Stimulated activated CD8-positive, alpha-beta memory T cell treated with anti-CD3 and anti-CD28 coated beads, Interleukin-4, amount 100 ng/mL, for 1 hour (primary cell): ENCODE measurements around the gene NRTN.

Source experiments
- DNase-seq, 2 donors: peaks; one replicate each; pipeline ENCODE4 v3.0.0-alpha.2; 2020; ENCODE audit warnings: low read depth in 2 of 2, low spot score in 1 of 2

NRTN gene

DNA sequence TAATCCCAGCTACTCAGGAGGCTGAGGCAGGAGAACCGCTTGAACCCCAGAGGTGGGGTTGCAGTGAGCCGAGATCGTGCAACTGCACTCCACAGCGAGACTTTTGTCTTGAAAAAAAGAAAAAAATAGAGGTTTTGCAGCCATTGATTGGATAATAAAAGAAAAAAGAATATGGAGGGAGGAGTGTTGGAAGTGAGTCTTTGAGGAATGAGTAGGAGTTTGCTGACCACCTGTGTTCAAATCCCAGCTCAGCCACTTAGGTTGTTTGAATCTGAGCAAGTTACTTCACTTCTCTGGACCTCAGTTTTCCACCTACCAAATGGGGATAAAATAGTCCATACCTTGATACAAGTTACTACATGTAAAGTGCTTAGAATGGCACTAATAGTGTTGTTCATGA is 6.2 kb downstream of the NRTN start:
- DNase-seq = no peak

DNA sequence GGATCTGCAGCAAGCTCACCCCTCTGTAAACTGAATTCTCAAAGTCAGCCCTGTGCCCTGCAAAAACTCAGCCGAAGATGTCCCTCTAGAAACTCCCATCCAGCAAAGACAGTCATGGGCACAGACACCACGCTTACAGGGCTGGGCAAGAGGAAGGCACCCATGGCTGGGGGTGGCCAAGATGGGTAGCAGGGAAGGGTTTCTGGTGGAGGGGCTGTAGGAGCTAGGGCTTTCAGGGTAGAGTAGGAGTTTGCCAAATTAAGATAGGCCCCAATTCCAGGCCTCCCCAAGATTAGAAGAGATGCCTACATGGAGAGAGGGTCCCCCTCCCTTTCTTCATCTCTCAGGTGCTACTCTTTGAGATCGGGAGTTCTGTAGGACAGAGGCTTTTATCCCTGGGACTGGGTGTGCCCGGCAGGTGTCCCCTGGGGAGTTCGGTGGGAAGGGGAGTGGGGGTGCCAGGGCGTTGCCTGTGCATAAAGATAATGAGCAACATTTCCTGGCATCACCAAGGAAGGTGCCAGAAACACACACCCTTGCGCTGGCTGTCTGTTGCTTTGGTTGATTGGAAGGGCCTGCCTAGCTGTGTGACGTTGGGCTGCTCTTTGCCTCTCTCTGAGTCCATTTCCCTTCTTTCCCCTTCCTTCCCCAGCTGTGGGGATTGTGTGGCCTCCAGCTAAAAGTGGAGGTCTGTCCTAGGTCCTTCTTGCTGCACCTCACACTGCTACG is 9.4 kb downstream of the NRTN start:
- no peak for DNase-seq

DNA sequence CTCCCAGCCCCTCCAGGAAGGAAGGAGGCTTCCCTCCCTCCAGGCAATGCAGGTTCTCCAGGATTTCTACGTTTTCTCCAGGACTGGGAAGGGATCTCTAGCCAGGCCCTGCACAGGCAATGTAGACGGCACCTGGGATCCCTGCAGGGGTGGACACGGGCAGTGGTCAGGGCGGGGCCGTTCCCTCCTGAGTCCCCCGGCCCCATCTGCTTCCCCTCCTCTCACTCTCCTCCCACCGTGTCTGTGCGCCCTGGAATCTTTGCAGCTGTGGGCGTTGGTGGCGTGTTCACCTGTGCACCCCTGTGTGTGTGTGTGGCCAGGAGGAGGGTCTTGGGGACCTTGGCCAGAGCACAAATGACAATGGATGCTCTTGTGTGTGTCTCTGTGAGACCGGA is 10.0 kb downstream of the NRTN start:
- DNase-seq = no peak

DNA sequence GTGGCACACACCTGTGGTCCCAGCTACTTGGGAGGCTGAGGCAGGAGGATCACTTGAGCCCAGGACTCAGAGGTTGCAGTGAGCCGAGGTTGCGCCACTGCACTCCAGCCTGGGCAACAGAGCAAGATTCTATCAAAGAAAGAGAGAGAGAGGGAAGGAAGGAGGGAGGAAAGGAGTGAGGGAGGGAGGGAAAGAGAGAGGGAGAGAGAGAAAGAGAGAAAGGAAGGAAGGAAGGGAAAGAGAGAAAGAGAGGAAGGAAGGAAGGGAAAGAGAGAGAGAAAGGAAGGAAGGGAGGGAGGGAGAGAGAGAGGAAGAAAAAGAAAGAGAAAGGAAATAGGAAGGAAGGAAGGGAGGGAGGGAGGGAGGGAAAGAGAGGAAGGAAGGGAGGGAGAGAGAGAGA is 12.4 kb downstream of the NRTN start:
- no peak for DNase-seq

DNA sequence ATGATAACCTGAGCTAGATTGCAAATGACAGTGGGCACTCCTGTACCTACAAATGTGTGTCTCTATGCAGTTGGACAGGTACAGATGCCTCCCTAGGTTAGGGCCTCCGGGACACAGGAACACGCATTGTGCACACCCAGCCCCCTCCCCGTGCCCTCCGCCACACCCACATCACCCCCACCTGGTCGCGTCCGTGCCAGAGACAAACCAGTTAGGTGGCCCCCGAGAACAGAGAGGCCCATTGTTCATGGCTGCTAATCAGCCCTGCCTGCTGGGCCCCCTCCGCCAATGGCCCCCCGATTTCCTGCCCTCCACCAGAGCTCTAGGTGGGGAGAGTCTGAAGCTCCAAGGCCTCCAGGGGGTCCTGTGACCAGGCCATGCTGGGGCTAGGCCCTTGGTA is 13.7 kb downstream of the NRTN start:
- no peak for DNase-seq

DNA sequence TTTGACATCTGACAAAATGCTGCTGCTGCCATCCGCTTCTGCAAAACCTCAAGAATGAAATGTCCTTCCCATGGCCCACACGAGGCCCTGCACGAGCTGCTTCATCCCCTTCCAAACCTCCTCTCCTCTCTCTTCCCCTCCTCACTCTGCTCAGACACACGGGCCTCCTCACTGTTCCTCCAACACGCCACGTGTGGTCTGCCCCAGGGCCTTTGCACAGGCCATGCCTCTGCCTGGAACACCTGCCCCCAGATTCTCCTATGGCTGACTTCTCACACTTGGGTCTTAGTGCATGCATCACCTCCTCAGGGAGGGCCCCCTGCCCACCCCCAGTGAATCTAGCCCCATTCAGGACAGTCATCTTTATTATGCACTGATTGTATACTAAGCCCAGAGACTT is 15.9 kb downstream of the NRTN start:
- DNase-seq = no peak

DNA sequence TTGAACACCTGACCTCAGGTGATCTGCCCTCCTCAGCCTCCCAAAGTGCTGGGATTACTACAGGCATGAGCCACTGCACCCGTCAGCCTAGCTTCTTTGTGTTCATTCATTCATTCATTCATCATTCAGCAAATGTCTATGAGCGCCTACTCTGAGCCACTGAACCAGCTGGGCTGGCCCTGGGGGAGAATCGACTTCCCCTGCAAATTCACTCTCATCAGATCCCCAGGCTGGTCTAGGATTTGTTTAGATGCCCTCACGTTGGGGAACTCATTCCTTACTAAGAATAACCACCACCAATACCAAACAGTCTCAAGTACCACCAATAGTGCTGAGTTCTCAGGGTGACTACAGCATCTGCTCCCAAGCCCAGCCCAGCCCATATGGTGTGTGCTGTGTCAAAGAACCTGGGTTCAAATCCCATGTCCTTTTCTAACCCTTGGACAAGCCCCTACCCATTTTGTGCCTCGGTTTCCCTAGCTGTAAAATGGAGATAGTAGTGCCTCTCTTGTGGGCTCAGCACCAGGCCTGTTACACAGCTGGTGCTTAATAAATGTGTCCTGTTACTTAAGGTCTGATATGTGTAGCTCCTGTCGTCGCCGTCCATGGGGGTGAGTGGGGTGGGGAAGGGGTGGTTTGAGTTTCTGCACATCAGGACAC is 16.8 kb downstream of the NRTN start:
- no peak for DNase-seq

DNA sequence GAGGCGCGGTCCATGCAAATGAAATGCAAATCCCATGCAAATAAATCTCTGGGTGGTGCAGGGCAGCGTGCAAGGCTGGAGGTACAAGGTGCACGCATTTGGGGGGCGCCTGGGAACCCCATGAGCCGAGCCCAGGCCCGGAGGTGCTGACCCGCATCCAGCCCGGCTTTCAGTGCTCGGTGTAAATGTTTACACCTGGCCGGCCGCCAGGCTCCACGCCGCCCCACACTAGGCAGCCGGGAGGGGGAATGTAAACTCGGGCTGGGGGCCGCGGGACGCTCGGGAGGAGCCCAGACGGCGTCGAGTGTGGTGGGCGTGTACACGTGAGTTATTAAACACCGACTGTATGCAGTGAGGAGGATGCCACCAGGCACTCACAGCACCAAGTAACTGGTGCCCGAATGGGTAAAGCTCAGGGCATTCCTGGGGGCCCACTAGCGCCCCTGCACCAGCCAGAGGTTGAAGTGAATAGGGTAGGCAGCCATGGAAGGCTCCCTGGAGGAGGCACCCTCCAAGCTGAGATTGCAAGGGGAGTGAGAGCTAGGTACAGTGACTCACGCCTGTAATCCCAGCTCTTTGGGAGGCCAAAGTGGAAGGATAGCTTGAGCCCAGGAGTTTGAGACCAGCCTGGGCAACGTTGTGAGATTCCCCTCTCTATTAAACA is 17.4 kb downstream of the NRTN start:
- DNase-seq = no peak

DNA sequence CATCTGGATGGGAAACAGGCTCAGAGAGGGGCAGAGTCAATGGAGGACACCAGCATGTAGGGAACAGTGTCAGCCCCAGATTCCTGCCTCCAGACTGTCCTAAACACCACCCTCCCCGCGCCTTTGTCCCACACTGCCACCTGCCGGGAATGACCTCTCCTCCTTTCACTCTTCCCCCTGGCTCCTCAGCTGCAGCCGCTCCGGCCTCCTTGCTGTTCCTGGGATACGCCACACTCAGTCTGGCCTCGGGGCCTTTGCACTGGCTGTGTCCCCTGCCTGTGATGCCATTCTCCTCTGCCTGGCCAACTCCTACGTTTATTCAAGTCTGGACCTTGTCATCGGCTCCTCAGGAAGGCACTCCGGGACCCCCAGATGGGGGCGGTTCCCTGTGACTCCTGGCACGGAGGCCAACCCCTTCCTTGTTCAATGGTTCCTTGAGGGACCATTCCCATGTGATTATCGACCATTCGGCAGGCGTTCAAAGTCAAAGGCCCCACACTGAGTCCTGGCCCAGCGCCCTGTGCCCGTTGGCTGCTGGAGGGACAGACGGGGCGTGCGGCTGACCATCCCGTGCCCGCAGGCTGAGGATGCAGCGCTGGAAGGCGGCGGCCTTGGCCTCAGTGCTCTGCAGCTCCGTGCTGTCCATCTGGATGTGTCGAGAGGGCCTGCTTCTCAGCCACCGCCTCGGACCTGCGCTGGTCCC is 18.9 kb downstream of the NRTN start:
- no peak for DNase-seq

DNA sequence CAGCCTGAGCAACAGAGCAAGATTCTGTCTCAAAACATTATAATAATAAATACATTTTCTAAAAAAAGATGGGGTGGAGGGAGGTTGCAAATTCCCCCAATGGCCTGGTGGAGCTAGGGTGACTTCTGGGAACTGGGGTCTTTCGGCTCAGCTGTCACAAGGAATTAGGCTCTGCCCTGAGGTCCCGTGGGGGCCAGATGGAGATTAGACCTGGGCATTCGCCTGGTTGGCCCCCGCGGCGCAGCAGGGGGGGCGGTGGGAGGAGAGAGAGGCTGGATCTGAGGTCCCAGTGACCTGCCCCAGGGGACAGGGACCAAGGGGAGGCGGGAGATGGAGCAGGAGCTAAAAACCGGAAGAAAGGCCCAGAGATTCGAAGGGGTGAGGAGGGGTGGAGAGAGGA is 19.9 kb downstream of the NRTN start:
- DNase-seq = no peak

DNA sequence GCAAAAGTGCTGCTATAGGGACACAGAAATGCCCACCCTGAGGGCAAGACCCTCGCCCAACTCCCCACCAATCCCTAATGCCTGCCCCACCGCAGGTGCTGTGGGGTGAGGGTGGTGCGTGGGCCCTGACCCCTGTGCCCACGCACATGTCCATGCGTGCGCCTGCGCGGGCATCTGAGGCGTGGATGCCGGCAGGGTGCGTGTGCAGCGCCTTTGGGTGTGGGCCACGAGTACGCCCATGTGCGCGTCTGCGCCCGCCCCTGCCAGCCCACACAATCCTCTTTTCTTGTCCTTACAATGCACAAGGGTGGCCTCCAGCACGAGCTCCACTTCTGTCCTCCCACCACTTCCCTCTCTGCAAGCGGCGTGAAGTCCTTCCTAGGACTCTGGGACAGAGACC is 20.3 kb downstream of the NRTN start:
- DNase-seq = no peak

DNA sequence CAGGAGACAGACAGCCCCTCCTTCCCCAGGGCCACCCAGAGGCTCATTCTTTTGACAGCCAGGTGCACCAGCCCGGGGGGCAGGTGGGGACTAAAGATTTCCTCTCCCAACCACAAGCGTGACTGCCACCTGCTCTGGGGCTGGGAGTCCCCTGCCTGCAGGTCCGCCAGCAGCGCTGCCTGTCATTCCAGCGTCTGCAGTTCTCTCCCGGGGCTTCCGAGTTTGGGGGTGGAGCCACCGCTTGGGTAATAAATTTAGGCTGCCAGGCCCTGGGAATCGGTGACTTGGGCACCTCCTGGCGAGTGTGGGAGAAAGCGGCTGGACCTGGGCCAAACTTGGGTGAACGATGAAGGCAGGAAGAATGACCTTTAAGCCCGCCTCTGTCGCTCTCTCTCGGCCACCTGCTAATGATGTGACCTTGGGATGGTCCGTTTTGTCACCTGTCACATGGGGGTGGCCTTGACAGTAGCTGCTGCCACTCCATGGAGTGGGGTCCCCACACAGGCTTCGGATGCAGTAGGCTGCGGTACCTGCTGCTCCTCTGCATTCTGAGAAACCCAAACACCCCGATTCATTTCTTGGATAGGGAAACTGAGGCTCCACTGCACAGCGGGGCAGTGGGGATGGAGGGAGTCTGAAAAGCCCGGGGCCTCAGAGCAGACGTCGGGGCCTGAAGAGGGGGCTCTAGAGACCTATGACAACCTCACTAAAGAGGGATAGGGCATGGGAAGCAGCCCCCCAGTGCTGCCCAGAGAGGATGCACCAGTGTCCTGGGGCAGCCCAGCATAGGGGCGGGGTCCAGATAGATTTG is 21.9 kb downstream of the NRTN start:
- no peak for DNase-seq

DNA sequence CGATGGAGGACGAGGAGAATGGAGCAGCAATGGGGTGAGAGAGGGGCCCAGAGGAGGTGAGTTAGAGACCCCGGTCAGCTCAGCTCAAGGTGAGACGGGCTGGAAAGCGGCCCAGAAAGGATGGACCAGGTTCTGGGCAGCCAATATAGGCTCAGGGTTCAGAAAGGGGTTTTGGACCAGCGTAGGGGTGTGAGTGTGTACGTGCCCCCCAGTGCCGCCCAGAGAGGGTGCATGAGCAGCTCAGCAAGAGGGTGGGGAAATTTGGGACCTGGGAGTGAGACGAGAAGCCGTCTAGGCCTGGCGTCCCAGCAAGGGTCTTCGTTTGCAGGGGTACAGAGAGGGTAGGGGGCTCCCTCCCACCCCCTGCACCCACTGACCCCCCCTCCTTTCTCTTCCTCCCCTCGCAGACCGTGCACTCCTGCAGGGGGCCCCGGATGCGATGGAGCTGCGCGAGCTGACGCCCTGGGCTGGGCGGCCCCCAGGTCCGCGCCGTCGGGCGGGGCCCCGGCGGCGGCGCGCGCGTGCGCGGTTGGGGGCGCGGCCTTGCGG is 22.5 kb downstream of the NRTN start:
- DNase-seq = no peak

DNA sequence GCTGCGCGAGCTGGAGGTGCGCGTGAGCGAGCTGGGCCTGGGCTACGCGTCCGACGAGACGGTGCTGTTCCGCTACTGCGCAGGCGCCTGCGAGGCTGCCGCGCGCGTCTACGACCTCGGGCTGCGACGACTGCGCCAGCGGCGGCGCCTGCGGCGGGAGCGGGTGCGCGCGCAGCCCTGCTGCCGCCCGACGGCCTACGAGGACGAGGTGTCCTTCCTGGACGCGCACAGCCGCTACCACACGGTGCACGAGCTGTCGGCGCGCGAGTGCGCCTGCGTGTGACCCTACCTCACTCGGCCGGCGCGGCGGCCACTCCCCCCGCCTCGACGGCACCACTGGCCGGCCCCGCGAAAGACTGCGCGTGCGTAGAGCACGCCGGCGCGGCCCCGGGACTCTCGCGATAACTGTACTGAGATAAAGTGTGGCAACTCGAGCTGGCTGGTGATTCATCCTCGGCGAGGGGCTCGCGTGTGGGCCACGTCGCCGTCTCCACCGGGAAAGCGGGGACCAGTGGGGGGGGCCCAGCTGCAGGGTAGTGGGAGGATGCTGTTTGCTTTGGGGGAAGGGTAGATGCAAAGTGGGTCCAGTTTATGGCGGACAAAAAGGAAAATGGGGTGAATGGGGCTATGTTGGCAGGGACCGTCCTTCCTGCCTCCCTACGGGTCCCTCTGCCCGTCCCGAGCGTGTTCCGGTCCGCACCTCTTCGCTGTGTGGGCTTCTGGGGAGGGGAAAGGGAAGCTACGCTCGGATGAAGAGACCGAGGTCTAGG is 23.2 kb downstream of the NRTN start:
- DNase-seq = peak; percentile 83 to 94

DNA sequence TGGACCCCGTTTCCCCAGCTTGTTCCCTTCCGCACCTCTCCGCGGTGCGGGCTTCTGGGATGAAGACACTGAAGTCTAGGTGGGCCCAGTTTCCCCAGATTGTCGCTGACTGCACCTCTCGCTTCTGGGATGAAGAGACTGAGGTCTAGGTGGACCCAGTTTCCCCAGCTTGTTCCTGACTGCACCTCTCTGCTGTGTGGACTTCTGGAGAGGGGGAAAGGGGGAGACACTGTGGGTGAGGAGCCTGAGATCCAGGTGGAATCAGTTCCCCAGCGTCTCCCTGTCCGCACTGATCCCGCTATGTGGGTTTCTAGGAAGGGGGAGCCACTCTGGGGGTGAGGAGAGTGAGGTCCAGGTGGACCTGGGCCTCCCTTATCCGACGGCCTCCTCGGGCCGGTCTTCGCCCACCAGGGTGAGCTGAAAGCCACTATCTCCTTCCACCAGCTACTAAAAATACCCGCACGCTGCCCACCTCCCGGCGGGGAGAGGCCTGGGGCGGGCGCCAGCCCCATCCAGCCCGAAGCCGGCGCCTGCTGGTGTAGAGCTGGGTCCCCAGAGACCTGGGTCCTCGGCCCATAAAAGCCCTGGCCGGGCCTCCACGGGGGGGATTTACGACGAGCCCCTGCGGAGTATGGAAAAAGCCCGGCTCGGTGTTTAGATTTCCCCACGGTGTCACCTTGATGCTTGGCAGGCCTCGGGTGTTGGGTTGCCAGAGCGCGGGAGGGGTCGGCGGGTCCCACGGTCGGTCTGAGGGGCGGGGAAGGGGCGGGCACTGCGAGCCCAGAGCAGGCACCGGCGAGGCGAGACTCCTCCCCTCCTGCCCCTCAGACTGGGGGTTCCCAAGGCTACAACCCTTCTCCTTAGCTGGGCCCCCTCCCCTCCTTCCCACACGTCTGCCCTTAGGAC is 24.0 kb downstream of the NRTN start:
- DNase-seq = no peak

DNA sequence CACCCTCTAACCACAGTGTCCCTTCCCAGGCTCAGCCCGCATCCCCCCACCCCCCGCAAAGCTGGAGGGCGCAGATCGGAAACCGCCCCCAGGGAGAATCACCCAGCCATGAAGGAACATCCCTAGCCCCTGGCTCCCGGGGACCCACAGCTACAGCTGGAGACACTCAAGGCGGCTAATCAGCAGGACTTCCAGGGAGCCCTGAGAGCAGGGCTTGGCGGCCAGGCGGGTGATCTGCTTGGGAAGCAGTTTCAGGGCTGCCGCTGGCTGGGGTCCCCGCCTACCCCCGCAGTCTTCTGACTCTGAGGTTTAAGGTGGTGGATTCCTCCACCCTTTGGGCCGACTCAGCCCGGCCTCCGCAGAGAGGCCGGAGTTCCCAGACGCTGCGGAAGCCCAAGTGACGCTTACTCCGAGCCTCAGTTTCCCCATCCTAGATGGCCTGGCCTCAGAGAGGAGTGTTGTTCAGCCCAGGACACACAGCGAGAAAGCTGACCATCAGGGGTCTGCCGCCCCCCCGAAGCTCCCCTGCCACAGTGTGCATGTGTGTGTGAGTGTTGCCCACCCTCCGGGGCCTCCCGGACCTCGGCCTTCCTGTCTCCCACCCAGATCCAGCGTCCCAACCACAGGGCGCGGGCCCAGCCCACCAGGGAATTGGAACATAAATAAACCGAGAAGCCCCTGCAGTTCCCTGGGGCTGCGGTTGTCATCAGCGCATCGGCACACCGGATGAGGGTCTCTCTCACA is 24.9 kb downstream of the NRTN start:
- no peak for DNase-seq

DNA sequence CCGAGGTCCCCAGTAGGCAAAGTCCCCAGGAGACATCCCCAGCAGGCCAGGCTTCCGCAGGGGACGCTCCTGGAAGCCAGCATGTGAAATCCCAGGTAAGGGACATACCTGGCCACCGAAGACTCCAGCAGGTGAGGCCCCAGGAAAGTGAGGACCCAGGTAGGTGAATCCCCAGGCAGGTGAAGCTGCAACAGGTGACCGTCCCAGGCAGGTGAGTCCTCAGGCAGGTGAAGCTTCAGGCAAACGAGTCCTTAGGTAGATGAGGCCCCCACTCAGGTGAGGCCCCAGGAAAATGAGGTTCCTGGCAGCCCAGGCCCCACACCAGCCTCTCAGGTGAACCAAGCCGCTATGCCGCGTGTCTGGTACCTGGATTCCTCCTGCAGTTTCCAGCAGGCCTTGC is 26.3 kb downstream of the NRTN start:
- no peak for DNase-seq

DNA sequence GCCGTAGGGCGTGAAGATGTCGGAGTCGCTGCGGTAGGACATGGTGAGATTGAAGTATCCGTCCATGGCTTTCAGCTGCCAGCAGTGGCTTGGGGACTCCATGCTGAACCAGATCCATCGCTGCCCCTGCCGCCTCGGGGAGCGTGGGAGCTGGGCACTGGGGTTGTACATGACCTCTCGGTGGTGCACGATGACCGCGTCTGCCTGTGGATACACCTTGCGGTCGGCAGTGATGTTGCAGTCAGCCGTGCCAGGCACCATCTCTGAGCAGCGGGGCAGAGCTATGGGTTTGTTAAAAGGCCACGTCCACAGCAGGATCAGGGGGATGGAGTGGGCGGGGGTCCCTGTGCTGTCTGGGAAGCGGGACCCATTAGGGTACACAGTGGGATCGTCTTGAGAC is 27.2 kb downstream of the NRTN start:
- DNase-seq = no peak
